ENCODE measurements around the gene EXT2. TPM values are rescaled to one million over a fixed set of nuclear protein-coding genes. Genes with fewer than 3 reads are reported as not detected.

The EXT2 gene
- total and polyA plus RNA-seq, 3 donors from 2014 or later, result 47.5 to 71.2 (median 60.9) TPM

DNA sequence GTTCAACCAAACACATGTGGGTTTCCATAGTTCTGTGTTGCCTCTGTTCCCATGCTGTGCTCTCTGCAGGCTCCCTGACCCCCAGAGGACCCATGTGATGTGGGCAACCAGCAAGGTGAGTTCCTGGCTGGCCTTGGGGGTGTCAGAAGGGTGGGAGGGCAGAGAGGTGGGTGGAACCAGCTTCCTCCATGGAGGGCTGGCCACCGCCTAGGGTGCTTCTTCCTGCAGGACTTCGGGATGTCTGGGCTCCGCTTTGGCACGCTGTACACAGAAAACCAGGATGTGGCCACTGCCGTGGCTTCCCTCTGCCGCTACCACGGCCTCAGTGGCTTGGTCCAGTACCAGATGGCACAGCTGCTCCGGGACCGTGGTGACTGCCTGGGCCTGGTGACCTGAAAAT is 14.5 kb upstream of the EXT2 start:
- Histone ChIP-seq H3K4me1 (peaks cover 5% of the 10 kb centered on the region), H3K27ac (no peak overlapping the region), H3K27me3 (no peaks in the 10 kb centered on the region), H3K36me3 (ENCODE audit: low read depth, missing control alignments) (no peaks in the 10 kb centered on the region), H3K9me3 (no peaks in the 10 kb centered on the region), H3K4me3 (no peak overlapping the region)
- TF ChIP-seq, protein P1, sequence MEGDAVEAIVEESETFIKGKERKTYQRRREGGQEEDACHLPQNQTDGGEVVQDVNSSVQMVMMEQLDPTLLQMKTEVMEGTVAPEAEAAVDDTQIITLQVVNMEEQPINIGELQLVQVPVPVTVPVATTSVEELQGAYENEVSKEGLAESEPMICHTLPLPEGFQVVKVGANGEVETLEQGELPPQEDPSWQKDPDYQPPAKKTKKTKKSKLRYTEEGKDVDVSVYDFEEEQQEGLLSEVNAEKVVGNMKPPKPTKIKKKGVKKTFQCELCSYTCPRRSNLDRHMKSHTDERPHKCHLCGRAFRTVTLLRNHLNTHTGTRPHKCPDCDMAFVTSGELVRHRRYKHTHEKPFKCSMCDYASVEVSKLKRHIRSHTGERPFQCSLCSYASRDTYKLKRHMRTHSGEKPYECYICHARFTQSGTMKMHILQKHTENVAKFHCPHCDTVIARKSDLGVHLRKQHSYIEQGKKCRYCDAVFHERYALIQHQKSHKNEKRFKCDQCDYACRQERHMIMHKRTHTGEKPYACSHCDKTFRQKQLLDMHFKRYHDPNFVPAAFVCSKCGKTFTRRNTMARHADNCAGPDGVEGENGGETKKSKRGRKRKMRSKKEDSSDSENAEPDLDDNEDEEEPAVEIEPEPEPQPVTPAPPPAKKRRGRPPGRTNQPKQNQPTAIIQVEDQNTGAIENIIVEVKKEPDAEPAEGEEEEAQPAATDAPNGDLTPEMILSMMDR (IDR thresholded peaks at IDR 0.05), result no peak
- TF ChIP-seq POLR2A (IDR thresholded peaks at IDR 0.05), result no peak
- no peak for DNase-seq
- WGBS, 2 donors, result 93 to 100% methylated on average over 1 to 9 of the region's 9 CpGs
- intact Hi-C loops (cut with DNase I; ENCODE audit: low total_unique reads), result no loop called here

DNA sequence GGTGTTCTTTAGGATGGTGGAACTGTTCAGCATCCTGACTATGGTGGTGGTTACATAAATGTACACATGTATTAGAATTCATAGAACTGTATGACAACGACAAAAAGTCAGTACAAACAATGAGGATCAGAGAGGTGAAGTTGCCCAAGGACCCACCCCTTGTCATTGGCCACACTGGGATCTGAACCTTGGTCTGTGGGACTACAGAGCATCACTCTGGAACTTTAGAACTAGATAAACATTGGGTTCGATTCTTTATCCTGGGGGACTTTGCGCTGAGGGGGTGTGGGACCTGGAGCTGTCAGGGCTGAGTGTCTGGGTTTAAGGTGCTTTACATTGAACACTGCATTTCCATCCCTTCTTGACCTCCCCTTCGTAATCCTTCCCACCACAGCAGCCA is 12.8 kb upstream of the EXT2 start:
- DNase-seq, result no peak
- no peaks in the 10 kb centered on the region for H3K27me3 ChIP-seq
- TF ChIP-seq, protein P1 (IDR thresholded peaks at IDR 0.05), result no peak
- intact Hi-C loops (cut with DNase I; ENCODE audit: low total_unique reads), result no loop called here
- H3K27ac ChIP-seq, result no peak overlapping the region
- H3K9me3 ChIP-seq, result no peaks in the 10 kb centered on the region
- H3K36me3 ChIP-seq (ENCODE audit: low read depth, missing control alignments), result no peaks in the 10 kb centered on the region
- peaks cover 5% of the 10 kb centered on the region for H3K4me1 ChIP-seq
- WGBS, 2 donors, result 88 to 90% methylated on average over 4 of the region's 4 CpGs
- H3K4me3 ChIP-seq, result no peak overlapping the region

DNA sequence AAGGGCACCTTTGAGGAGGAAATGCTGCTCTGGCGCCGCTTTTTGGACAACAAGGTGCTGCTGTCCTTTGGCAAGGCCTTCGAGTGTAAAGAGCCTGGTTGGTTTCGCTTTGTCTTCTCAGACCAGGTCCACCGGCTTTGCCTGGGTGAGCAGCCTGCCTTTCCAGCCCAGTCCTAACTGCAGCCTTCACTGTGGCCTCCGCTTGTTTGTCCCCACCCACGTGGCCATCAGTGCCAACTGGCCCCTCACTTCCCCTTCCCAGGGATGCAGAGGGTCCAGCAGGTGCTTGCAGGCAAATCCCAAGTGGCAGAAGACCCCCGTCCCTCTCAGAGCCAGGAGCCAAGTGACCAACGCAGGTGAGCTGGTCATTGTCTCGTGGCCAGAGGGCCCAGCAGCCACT is 12.0 kb upstream of the EXT2 start:
- no peak overlapping the region for H3K4me3 ChIP-seq
- no peaks in the 10 kb centered on the region for H3K9me3 ChIP-seq
- intact Hi-C loops (cut with DNase I; ENCODE audit: low total_unique reads), result no loop called here
- DNase-seq, result no peak
- H3K4me1 ChIP-seq, result peaks cover 5% of the 10 kb centered on the region
- 72 to 89% methylated on average over 7 to 10 of the region's 10 CpGs for WGBS, 2 donors
- H3K36me3 ChIP-seq (ENCODE audit: low read depth, missing control alignments), result no peaks in the 10 kb centered on the region
- H3K27ac ChIP-seq, result peak overlapping the region in 1 of 2 donors; percentile 37
- no peak for TF ChIP-seq POLR2A (IDR thresholded peaks at IDR 0.05)
- TF ChIP-seq, protein P1 (IDR thresholded peaks at IDR 0.05), result no peak
- no peaks in the 10 kb centered on the region for H3K27me3 ChIP-seq

DNA sequence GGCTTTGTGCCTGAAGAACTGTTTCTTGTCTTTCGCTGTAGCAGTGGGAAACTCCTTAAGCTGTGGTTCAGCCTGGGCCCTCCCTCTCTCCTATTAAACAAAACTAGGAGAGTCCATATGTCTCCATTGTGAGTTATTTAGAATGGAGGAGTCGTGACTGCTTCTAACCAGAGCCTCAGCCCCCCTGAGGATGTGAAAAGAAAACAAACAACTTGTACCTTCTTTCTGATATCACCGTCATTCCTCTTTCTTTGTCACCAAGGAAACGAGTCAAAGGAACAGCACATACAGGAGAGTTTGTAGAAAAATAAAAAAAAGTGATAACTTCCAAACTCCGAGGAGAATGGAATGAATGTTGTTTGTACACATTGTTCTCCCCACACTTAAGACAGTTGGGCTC is 11.6 kb upstream of the EXT2 start:
- 34 to 48% methylated on average over 5 of the region's 5 CpGs for WGBS, 2 donors
- DNase-seq, result no peak
- Histone ChIP-seq H3K4me1 (peaks cover 5% of the 10 kb centered on the region), H3K9me3 (no peaks in the 10 kb centered on the region), H3K27ac (peak overlapping the region; percentile 23 to 37), H3K4me3 (no peak overlapping the region), H3K36me3 (ENCODE audit: low read depth, missing control alignments) (no peaks in the 10 kb centered on the region), H3K27me3 (no peaks in the 10 kb centered on the region)
- no peak for TF ChIP-seq POLR2A (IDR thresholded peaks at IDR 0.05)
- TF ChIP-seq, protein P1 (IDR thresholded peaks at IDR 0.05), result no peak
- intact Hi-C loops (cut with DNase I; ENCODE audit: low total_unique reads), result no loop called here

DNA sequence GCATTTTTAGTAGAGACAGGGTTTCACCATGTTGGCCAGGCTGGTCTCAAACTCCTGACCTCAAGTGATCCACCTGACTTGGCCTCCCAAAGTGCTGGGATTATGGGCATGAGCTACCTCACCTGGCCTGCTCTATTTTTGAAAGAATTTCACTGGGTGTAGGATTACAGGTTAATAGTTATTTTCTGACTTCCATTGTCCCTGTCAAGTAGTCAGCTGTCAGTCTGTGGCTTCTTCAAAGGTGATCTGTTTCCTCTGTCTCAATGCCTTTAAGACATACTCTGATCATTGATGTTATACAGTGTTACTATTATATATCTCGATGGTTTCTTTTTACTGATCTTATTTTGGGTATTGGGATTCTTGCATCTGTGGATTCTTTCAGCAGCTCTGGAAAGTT is 10.1 kb upstream of the EXT2 start:
- H3K9me3 ChIP-seq, result no peaks in the 10 kb centered on the region
- no peak overlapping the region for H3K4me3 ChIP-seq
- 97 to 100% methylated on average over 1 of the region's 1 CpG for WGBS, 2 donors
- no peaks in the 10 kb centered on the region for H3K27me3 ChIP-seq
- no peak for DNase-seq
- H3K36me3 ChIP-seq (ENCODE audit: low read depth, missing control alignments), result no peaks in the 10 kb centered on the region
- H3K4me1 ChIP-seq, result peaks cover 5% of the 10 kb centered on the region
- intact Hi-C loops (cut with DNase I; ENCODE audit: low total_unique reads), result no loop called here
- no peak overlapping the region for H3K27ac ChIP-seq
- TF ChIP-seq, protein P1 (IDR thresholded peaks at IDR 0.05), result no peak
- no peak for TF ChIP-seq POLR2A (IDR thresholded peaks at IDR 0.05)

Data from testis (tissue), 3 donors.